OCI-LY1 (cell line): ENCODE measurements around the gene MAK.

Experiments used
- H2AFZ ChIP-seq: fragments of 200-600 bp; sonication (generic), shearing (Covaris generic); 2 replicates; pipeline ENCODE4 v1.6.0; 2014; ENCODE audit warnings: antibody characterized with exemption, mild to moderate bottlenecking, low read length
- H3F3A ChIP-seq: fragments of 200-600 bp; sonication (generic), shearing (Covaris generic); 2 replicates; pipeline ENCODE4 v1.6.0; 2014; ENCODE audit warnings: mild to moderate bottlenecking, antibody characterized with exemption, low read length, moderate library complexity; ENCODE audit not compliant: insufficient read depth
- H3K27ac ChIP-seq: fragments of 200-600 bp; sonication (generic); 2 replicates; pipeline ENCODE4 v1.5.1; 2014; ENCODE audit warnings: low read length, mixed run types, mild to moderate bottlenecking, low read depth; ENCODE audit not compliant: poor library complexity, severe bottlenecking
- H3K27me3 ChIP-seq: fragments of 200-600 bp; sonication (generic); 2 replicates; pipeline ENCODE4 v1.6.0; 2014; ENCODE audit warnings: antibody characterized with exemption, mild to moderate bottlenecking, low read length, moderate library complexity; ENCODE audit not compliant: insufficient read depth
- H3K36me3 ChIP-seq: fragments of 200-600 bp; sonication (generic); 2 replicates; pipeline ENCODE4 v1.6.1; 2014; ENCODE audit warnings: mild to moderate bottlenecking, antibody characterized with exemption, low read length, moderate library complexity, mixed read lengths; ENCODE audit not compliant: insufficient read depth
- H3K4me1 ChIP-seq: fragments of 200-600 bp; sonication (generic); 2 replicates; pipeline ENCODE4 v1.5.1; 2014; ENCODE audit warnings: mild to moderate bottlenecking, low read length, moderate library complexity; ENCODE audit not compliant: insufficient read depth, severe bottlenecking
- H3K4me2 ChIP-seq: fragments of 200-600 bp; sonication (generic), shearing (Covaris generic); 2 replicates; pipeline ENCODE4 v1.6.1; 2014; ENCODE audit warnings: low read length
- H3K4me3 ChIP-seq: fragments of 200-600 bp; sonication (generic); 2 replicates; pipeline ENCODE4 v1.5.1; 2014; ENCODE audit warnings: low read length, low read depth, mild to moderate bottlenecking, mixed read lengths; ENCODE audit not compliant: poor library complexity, severe bottlenecking
- H3K79me2 ChIP-seq: fragments of 200-600 bp; shearing (Covaris generic); 2 replicates; pipeline ENCODE4 v1.6.1; 2016; ENCODE audit warnings: mixed run types, low read length, mixed read lengths; ENCODE audit not compliant: insufficient read depth
- H3K9ac ChIP-seq: fragments of 200-600 bp; sonication (generic), shearing (Covaris generic); 2 replicates; pipeline ENCODE4 v1.6.1; 2014; ENCODE audit warnings: mild to moderate bottlenecking, low read length, mixed read lengths
- H3K9me2 ChIP-seq: fragments of 200-600 bp; sonication (generic), shearing (Covaris generic); 2 replicates; pipeline ENCODE4 v1.6.1; 2014; ENCODE audit warnings: low read depth, mild to moderate bottlenecking, low read length, mixed read lengths
- H3K9me3 ChIP-seq: fragments of 200-600 bp; shearing (Covaris generic); 2 replicates; pipeline ENCODE4 v1.6.1; 2014; ENCODE audit warnings: low read length, mixed read lengths
- H4K20me1 ChIP-seq: fragments of 200-600 bp; sonication (generic), shearing (Covaris generic); 2 replicates; pipeline ENCODE4 v1.6.0; 2016; ENCODE audit warnings: mild to moderate bottlenecking, low read length; ENCODE audit not compliant: insufficient read depth
- EZH2 ChIP-seq: fragments of 200-600 bp; sonication (generic), shearing (Covaris generic); IDR thresholded peaks from 2 replicates; pipeline ENCODE4 v1.8.0; 2017; ENCODE audit warnings: borderline replicate concordance, mixed run types, mild to moderate bottlenecking, antibody characterized with exemption, low read length, moderate library complexity, mixed read lengths
- TF ChIP-seq, protein P1 (sequence below): fragments of 200-600 bp; sonication (generic), shearing (Covaris generic); IDR thresholded peaks from 2 replicates; pipeline ENCODE4 v1.5.1; 2017; ENCODE audit warnings: mild to moderate bottlenecking, antibody characterized with exemption, low read length, moderate library complexity, mixed read lengths

Gene MAK

DNA sequence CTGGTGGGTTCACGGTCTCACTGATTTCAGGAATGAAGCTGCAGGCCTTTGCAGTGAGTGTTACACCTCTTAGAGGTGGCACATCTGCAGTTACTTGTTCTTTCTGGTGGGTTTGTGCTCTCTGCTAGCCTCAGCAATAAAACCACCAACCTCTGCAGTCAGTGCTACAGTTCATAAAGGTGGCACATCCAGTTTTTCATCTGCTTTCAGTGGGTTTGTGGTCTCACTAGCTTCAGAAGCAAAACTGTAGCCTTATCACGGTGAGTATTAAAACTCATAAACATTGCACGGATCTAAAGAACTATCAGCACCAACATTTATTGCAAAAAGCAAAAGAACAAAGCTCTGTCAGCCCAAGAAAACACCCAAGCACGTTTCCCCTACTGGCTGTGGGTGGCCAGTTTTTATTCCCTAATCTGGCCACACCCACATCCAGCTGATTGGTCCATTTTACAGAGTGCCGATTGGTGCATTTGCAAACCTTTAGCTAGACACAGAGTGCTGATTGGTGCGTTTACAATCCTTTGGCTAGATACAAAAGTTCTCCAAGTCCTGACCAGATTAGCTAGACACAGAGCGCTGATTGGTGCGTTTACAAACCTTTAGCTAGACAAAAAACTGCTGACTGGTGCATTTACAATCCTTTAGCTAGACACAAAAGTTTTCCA is 118.9 kb downstream of the MAK start:
- Histone ChIP-seq H3K79me2 (no peaks in the 10 kb centered on the region), H4K20me1 (no peaks in the 10 kb centered on the region), H3F3A (no peaks in the 10 kb centered on the region), H3K4me2 (peak overlapping the region; percentile 75), H3K4me3 (peak overlapping the region; percentile 59), H2AFZ (no peak overlapping the region), H3K9ac (peak overlapping the region; percentile 76; the same call in 1 of the 2 replicates), H3K4me1 (peaks cover 39% of the 10 kb centered on the region), H3K9me2 (no peaks in the 10 kb centered on the region), H3K36me3 (no peaks in the 10 kb centered on the region; the same call in 1 of the 2 replicates), H3K9me3 (0 out of 2 replicates have a peak, but pooled peaks cover 3% of the 10 kb centered on the region), H3K27ac (peak overlapping the region; percentile 88), H3K27me3 (no peaks in the 10 kb centered on the region)
- no peak for TF ChIP-seq EZH2
- TF ChIP-seq, protein P1, sequence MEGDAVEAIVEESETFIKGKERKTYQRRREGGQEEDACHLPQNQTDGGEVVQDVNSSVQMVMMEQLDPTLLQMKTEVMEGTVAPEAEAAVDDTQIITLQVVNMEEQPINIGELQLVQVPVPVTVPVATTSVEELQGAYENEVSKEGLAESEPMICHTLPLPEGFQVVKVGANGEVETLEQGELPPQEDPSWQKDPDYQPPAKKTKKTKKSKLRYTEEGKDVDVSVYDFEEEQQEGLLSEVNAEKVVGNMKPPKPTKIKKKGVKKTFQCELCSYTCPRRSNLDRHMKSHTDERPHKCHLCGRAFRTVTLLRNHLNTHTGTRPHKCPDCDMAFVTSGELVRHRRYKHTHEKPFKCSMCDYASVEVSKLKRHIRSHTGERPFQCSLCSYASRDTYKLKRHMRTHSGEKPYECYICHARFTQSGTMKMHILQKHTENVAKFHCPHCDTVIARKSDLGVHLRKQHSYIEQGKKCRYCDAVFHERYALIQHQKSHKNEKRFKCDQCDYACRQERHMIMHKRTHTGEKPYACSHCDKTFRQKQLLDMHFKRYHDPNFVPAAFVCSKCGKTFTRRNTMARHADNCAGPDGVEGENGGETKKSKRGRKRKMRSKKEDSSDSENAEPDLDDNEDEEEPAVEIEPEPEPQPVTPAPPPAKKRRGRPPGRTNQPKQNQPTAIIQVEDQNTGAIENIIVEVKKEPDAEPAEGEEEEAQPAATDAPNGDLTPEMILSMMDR = no peak

GRCh38 chr6:10713962-10714361 is 124.4 kb downstream of the MAK start:
- H3K9me3 ChIP-seq = 0 out of 2 replicates have a peak, but pooled peaks cover 3% of the 10 kb centered on the region

More at GRCh38 chr6:10713962-10714361, 124.4 kb downstream of the MAK start:
- no peaks in the 10 kb centered on the region for H3K79me2 ChIP-seq
- H3K27ac ChIP-seq = no peak overlapping the region
- no peak overlapping the region for H3K9ac ChIP-seq
- H3K4me3 ChIP-seq = no peak overlapping the region
- H3K27me3 ChIP-seq = no peaks in the 10 kb centered on the region
- no peak overlapping the region for H3K4me2 ChIP-seq
- H3F3A ChIP-seq = no peaks in the 10 kb centered on the region
- no peaks in the 10 kb centered on the region for H3K4me1 ChIP-seq
- TF ChIP-seq, protein P1 = no peak
- no peak for TF ChIP-seq EZH2
- no peaks in the 10 kb centered on the region for H4K20me1 ChIP-seq
- no peaks in the 10 kb centered on the region for H3K9me2 ChIP-seq
- no peak overlapping the region for H2AFZ ChIP-seq
- peaks cover 17% of the 10 kb centered on the region for H3K36me3 ChIP-seq
